Mesothelial cell of epicardium (in vitro differentiated cells): ENCODE measurements around the gene RDM1. TPM values are rescaled to one million over a fixed set of nuclear protein-coding genes. Genes with fewer than 3 reads are reported as not detected.
"Not testable (repeated sequence)": the region's sequence is repeated elsewhere in the genome, so short reads cannot be mapped to it uniquely, and the experiment has no call there.

ENCODE experiments used
- DNase-seq, 2 experiments: peaks; one replicate each; pipeline ENCODE4 v3.0.0; 2021; ENCODE audit warnings: low spot score in 2 of 2; ENCODE audit not compliant: unreplicated experiment in 2 of 2
- H3K27ac Mint-ChIP-seq: 2 replicates; pipeline ENCODE4 v1.8.0; 2021; ENCODE audit warnings: mixed read lengths
- H3K27me3 Mint-ChIP-seq: 2 replicates; pipeline ENCODE4 v1.8.0; 2021; ENCODE audit warnings: low read depth, mixed read lengths
- H3K36me3 Mint-ChIP-seq: 2 replicates; pipeline ENCODE4 v1.8.0; 2021; ENCODE audit warnings: mixed read lengths
- H3K4me1 Mint-ChIP-seq: 2 replicates; pipeline ENCODE4 v1.8.0; 2021; ENCODE audit warnings: mixed read lengths
- H3K4me3 Mint-ChIP-seq: 2 replicates; pipeline ENCODE4 v1.8.0; 2021; ENCODE audit warnings: mild to moderate bottlenecking, moderate library complexity, mixed read lengths
- H3K9me3 Mint-ChIP-seq: 2 replicates; pipeline ENCODE4 v1.8.0; 2021; ENCODE audit warnings: mixed read lengths
- CTCF ChIP-seq: fragments of 200-600 bp; sonication (generic); IDR thresholded peaks from one replicate; pipeline ENCODE4 v1.5.0; 2021; ENCODE audit warnings: antibody characterized with exemption; ENCODE audit not compliant: unreplicated experiment
- total RNA-seq: library from RNA; stranded (reverse); gene quantifications from 3 replicates; pipeline ENCODE4 v1.2.1, GENCODE V29; 2021

Gene RDM1
- total RNA-seq, 1 donor from 2014 or later, result 3.4 TPM

- TF ChIP-seq CTCF, result no peak
- Mint-ChIP-seq H3K27ac (peak within 1 kb of the TSS; percentile 21), H3K36me3 (no peaks in the 10 kb centered on the region), H3K27me3 (no peaks in the 10 kb centered on the region), H3K9me3 (no peaks in the 10 kb centered on the region), H3K4me3 (peak within 1 kb of the TSS; percentile 39), H3K4me1 (peaks cover 17% of the 10 kb centered on the region)
- no peak for DNase-seq
These were observed 13.0 kb upstream of the RDM1 start, which contains the start of gene LYZL6 for GRCh38 chr17:35943537-35943936. Gene LYZL6, minus strand, starts transcription at chr17:35943713. Its CDS starts 4,357 bp downstream, at chr17:35939356.

- no peak for TF ChIP-seq CTCF
- Mint-ChIP-seq H3K36me3 (no peaks in the 10 kb centered on the region), H3K4me1 (peaks cover 17% of the 10 kb centered on the region), H3K27me3 (no peaks in the 10 kb centered on the region), H3K9me3 (no peaks in the 10 kb centered on the region), H3K4me3 (peak overlapping the region; percentile 39), H3K27ac (peak overlapping the region; percentile 21)
- peak in 1 of 2 experiments; percentile 55 for DNase-seq
These were observed 12.1 kb upstream of the RDM1 start for GRCh38 chr17:35942588-35943186.

- not testable (repeated sequence) for H3K27me3 Mint-ChIP-seq, H3K4me3 Mint-ChIP-seq, H3K36me3 Mint-ChIP-seq, DNase-seq, H3K27ac Mint-ChIP-seq, H3K9me3 Mint-ChIP-seq
- H3K4me1 Mint-ChIP-seq, result peaks cover 14% of the 10 kb centered on the region
These were observed 7.9 kb upstream of the RDM1 start for GRCh38 chr17:35938492-35938891.

GRCh38 chr17:35936063-35936462, 5.5 kb upstream of the RDM1 start:
- Mint-ChIP-seq H3K4me1 (peaks cover 15% of the 10 kb centered on the region), H3K27me3 (no peaks in the 10 kb centered on the region), H3K36me3 (no peaks in the 10 kb centered on the region), H3K4me3 (no peak overlapping the region), H3K9me3 (no peaks in the 10 kb centered on the region), H3K27ac (no peak overlapping the region)
- TF ChIP-seq CTCF, result no peak
- DNase-seq, result no peak

- H3K4me1 Mint-ChIP-seq, result peaks cover 26% of the 10 kb centered on the region
- DNase-seq, result no peak
- no peaks in the 10 kb centered on the region for H3K27me3 Mint-ChIP-seq
- no peak for TF ChIP-seq CTCF
- no peaks in the 10 kb centered on the region for H3K36me3 Mint-ChIP-seq
- H3K4me3 Mint-ChIP-seq, result no peak overlapping the region
- no peaks in the 10 kb centered on the region for H3K9me3 Mint-ChIP-seq
- H3K27ac Mint-ChIP-seq, result no peak overlapping the region
These were observed 4.2 kb upstream of the RDM1 start for GRCh38 chr17:35934760-35935159.

- peaks cover 28% of the 10 kb centered on the region for H3K4me1 Mint-ChIP-seq
- TF ChIP-seq CTCF, result no peak
- H3K27ac Mint-ChIP-seq, result peak overlapping the region; percentile 82
- no peaks in the 10 kb centered on the region for H3K36me3 Mint-ChIP-seq
- H3K4me3 Mint-ChIP-seq, result no peak overlapping the region
- H3K9me3 Mint-ChIP-seq, result no peaks in the 10 kb centered on the region
- DNase-seq, result no peak
- H3K27me3 Mint-ChIP-seq, result no peaks in the 10 kb centered on the region
These were observed 2.0 kb upstream of the RDM1 start for GRCh38 chr17:35932586-35932985.
